HFF-Myc (cell line): ENCODE results near the gene LYRM7.

Experiments
- DNase-seq: peaks from one replicate; pipeline ENCODE4 v3.0.0-alpha.2; 2011; ENCODE audit warnings: low read depth; ENCODE audit errors: extremely low read depth
- H3K4me3 ChIP-seq: replicated peaks from 2 replicates; pipeline ENCODE4 v1.5.1; 2011; ENCODE audit warnings: low read depth, mild to moderate bottlenecking, control low read depth, low read length
- TF ChIP-seq, protein P1 (sequence below): IDR thresholded peaks from 2 replicates; pipeline ENCODE4 v1.5.1; 2012; ENCODE audit warnings: mild to moderate bottlenecking, low read depth, low read length, control low read depth; ENCODE audit errors: missing control alignments

Gene LYRM7

DNA sequence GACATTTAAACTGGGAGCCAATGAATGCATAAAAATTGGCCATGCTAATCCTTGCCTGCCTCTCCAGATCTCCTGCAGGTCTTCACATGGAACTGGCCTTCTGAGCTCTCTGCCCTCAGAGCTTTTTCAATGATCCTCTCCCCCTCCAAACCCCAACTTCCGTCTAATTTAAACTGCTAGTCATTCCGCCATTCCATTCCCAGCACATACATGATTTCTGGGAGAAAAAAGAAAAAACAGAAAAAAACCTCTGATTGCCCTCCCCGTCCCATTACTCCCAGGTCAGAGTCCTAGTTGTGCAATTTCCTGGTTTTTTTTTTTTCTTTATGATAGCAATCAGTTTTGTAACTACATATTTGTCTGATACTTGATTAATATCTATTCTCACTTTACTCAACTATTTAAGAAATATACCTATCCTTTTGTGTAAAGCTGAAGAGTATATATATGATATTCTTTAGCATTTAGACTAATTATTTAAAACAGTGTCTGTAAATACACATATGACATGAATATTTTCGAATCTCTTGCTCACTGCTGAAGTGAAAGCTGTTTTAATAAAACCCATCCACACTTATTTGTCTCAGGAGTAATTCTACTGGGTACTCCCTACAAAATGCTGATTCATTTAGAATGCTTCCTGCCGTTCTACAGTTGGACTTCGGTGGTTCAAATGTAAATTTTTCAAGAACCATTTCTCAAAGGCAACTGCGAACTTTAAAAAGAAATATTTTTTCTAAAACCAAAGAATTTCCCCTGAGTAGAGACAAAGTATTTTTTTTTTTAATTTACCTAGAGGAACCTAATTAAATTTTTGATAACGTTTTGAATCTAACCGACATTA is 7.2 kb upstream of the LYRM7 start:
- TF ChIP-seq, protein P1, sequence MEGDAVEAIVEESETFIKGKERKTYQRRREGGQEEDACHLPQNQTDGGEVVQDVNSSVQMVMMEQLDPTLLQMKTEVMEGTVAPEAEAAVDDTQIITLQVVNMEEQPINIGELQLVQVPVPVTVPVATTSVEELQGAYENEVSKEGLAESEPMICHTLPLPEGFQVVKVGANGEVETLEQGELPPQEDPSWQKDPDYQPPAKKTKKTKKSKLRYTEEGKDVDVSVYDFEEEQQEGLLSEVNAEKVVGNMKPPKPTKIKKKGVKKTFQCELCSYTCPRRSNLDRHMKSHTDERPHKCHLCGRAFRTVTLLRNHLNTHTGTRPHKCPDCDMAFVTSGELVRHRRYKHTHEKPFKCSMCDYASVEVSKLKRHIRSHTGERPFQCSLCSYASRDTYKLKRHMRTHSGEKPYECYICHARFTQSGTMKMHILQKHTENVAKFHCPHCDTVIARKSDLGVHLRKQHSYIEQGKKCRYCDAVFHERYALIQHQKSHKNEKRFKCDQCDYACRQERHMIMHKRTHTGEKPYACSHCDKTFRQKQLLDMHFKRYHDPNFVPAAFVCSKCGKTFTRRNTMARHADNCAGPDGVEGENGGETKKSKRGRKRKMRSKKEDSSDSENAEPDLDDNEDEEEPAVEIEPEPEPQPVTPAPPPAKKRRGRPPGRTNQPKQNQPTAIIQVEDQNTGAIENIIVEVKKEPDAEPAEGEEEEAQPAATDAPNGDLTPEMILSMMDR: no peak
- H3K4me3 ChIP-seq: peak overlapping the region; percentile 90
- DNase-seq: no peak

DNA sequence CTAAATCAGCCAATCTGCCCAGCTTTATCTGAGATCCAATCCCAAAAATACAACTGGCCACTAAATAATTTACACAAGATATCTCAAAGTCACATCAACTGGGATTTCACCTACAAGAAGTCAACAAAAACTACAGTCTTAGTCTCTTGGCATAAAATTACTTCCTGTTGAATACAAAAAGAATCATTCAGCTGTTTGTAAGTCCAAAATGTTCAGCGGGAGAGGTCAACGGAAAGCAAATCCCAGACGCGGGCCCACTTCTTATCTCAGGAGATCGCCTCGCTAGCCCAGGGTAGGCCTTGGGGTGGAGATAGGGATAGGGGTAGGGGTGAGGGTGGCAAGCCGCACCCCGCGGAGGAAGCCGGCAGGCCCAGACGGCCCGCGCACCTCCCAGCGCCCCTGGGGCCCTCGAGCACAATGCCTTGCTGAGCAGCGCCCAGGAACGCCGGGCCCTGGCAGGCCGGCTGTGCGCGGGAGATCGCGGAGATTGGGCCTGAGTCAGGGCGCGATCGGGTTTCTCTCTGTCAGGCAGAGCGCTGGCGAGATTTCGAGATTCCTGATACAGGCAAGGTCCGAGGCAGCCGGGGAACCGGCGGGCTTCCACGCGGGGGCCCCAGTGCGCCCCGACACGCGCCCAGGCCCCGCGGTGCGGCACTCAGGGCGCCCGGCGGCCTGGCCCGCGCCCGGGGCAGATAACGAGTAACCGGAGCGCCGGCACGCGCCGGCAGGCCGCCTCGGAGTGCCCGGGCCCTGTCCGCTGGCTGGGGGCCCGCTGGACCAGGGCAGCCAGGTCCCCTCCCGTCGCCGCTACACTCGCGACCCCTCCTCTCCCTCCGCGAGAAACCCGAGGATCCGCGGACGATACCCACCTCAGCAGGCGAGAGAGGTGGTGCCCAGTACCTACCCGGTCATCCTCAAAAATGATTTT is 6.3 kb upstream of the LYRM7 start:
- H3K4me3 ChIP-seq: peak overlapping the region; percentile 90
- DNase-seq: peak; percentile 33
- TF ChIP-seq, protein P1: no peak

- TF ChIP-seq, protein P1: no peak
- DNase-seq: peak; percentile 74
- peak within 1 kb of the TSS; percentile 90 for H3K4me3 ChIP-seq
Observed at GRCh38 chr5:131165119-131165727, 5.5 kb upstream of the LYRM7 start, which contains the start of gene HINT1. TSS of gene HINT1 (minus strand) at chr5:131165256. CDS start at chr5:131165205, 51 bp downstream.

GRCh38 chr5:131167615-131168014 is 3.1 kb upstream of the LYRM7 start:
- H3K4me3 ChIP-seq: no peak overlapping the region
- TF ChIP-seq, protein P1: no peak
- DNase-seq: no peak

- TF ChIP-seq, protein P1: no peak
- peak overlapping the region; percentile 85 for H3K4me3 ChIP-seq
- no peak for DNase-seq
Observed at GRCh38 chr5:131169810-131170539, 769 bp upstream of the LYRM7 start.

- peak overlapping the region; percentile 85 for H3K4me3 ChIP-seq
- DNase-seq: no peak
- TF ChIP-seq, protein P1: no peak
Observed at GRCh38 chr5:131171276-131171810, 599 bp downstream of the LYRM7 start.
